ENCODE measurements around the gene TGM5.

- TF ChIP-seq, protein P1, sequence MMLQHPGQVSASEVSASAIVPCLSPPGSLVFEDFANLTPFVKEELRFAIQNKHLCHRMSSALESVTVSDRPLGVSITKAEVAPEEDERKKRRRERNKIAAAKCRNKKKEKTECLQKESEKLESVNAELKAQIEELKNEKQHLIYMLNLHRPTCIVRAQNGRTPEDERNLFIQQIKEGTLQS (IDR thresholded peaks at IDR 0.05), result no peak
- TF ChIP-seq TCF7L2 (IDR thresholded peaks at IDR 0.05; ENCODE audit: borderline replicate concordance, extremely low read depth, insufficient read depth, insufficient read length) (no peak), EZH2 (IDR thresholded peaks at IDR 0.05) (no peak), YY1 (IDR thresholded peaks at IDR 0.05; ENCODE audit: extremely low read depth, insufficient replicate concordance, low read depth, low read length) (no peak), POLR2AphosphoS5 (IDR thresholded peaks at IDR 0.05; ENCODE audit: low read depth, low read length) (no peak), MAX (IDR thresholded peaks at IDR 0.05) (no peak), EZH2phosphoT487 (IDR thresholded peaks at IDR 0.05; ENCODE audit: borderline replicate concordance) (no peak), JUND (IDR thresholded peaks at IDR 0.05) (no peak)
- TF ChIP-seq, protein P2, sequence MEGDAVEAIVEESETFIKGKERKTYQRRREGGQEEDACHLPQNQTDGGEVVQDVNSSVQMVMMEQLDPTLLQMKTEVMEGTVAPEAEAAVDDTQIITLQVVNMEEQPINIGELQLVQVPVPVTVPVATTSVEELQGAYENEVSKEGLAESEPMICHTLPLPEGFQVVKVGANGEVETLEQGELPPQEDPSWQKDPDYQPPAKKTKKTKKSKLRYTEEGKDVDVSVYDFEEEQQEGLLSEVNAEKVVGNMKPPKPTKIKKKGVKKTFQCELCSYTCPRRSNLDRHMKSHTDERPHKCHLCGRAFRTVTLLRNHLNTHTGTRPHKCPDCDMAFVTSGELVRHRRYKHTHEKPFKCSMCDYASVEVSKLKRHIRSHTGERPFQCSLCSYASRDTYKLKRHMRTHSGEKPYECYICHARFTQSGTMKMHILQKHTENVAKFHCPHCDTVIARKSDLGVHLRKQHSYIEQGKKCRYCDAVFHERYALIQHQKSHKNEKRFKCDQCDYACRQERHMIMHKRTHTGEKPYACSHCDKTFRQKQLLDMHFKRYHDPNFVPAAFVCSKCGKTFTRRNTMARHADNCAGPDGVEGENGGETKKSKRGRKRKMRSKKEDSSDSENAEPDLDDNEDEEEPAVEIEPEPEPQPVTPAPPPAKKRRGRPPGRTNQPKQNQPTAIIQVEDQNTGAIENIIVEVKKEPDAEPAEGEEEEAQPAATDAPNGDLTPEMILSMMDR (IDR thresholded peaks at IDR 0.05 in 2 of 3, conservative IDR thresholded peaks at IDR 0.05 in 1 of 3; ENCODE audit: borderline replicate concordance in 1 of 3, insufficient read depth in 1 of 3, low read depth in 2 of 3, low read length in 2 of 3), result no peak
These were observed 54.4 kb downstream of the TGM5 start for GRCh38 chr15:43212299-43212698.
